K562 (cell line): ENCODE data around the gene CLDN24. TPM values are rescaled to one million over a fixed set of nuclear protein-coding genes. Genes with fewer than 3 reads are reported as not detected.

Experiments used
- ATAC-seq: fragments of 200-7000 bp; cut with Tn5 transposase; 3 replicates; pipeline ENCODE4 v1.9.1; 2020; ENCODE audit warnings: moderate library complexity
- BruUV-seq: library from RNA; stranded (reverse); fragments of 400-500 nt; replicated peaks from 2 replicates; lab custom pipeline; 2021; lab: Mats Ljungman, UMichigan
- CTCF ChIA-PET: fragments of 300-600 bp; formaldehyde crosslinking; extraction: SDS; loops from one replicate; lab custom pipeline; 2021; ENCODE audit warnings: low intra/inter-chr PET ratio; lab: Yijun Ruan, JAX
- POLR2A ChIA-PET: fragments of 300-600, 350-650 bp; sonication (Branson Sonifier 250); formaldehyde crosslinking; extraction: SDS; loops from one replicate; lab custom pipeline; 2021; ENCODE audit warnings: antibody characterized with exemption, inconsistent platforms; lab: Yijun Ruan, JAX
- DNase-seq, 4 experiments: peaks; one replicate each; pipeline versions ENCODE4 v3.0.0 to v3.0.0-alpha.2; 2011 to 2018; ENCODE audit warnings: low spot score in 3 of 4, mixed read lengths in 3 of 4; ENCODE audit errors: extremely low read depth in 1 of 4
- FAIRE-seq: peaks from 2 replicates; lab custom pipeline; 2011; peaks lifted over from hg19 to GRCh38; lab: Jason Lieb, UNC
- H2AFZ ChIP-seq: 2 replicates; pipeline ENCODE4 v1.6.0; 2011; ENCODE audit warnings: low read depth, low read length, control low read depth, inconsistent platforms
- H3K27ac ChIP-seq: fragments of 200-600 bp; 3 replicates; pipeline ENCODE4 v1.8.0; 2011; ENCODE audit warnings: low read depth, mild to moderate bottlenecking, control low read depth, inconsistent platforms, low read length, moderate library complexity, mixed read lengths; ENCODE audit errors: extremely low read depth
- H3K27me3 ChIP-seq, 2 experiments: fragments of 300-600 bp in 1 of 2; 2 replicates in 1 of 2; 3 replicates in 1 of 2; pipeline versions ENCODE4 v1.6.0 to v1.8.0; 2011; ENCODE audit warnings: inconsistent platforms in 2 of 2, low read length in 2 of 2, mild to moderate bottlenecking in 1 of 2, mixed read lengths in 1 of 2, moderate library complexity in 1 of 2; ENCODE audit not compliant: control insufficient read depth in 2 of 2, insufficient read depth in 2 of 2
- H3K36me3 ChIP-seq: fragments of 300-600 bp; 3 replicates; pipeline ENCODE4 v1.8.0; 2011; ENCODE audit warnings: mild to moderate bottlenecking, low read length, inconsistent platforms; ENCODE audit not compliant: control insufficient read depth, insufficient read depth
- H3K4me1 ChIP-seq, 2 experiments: fragments of 200-600 bp in 1 of 2; replicated peaks in 1 of 2; 2 replicates in 1 of 2; 3 replicates in 1 of 2; pipeline versions ENCODE4 v1.5.1 to v1.8.0; 2011; ENCODE audit warnings: inconsistent platforms in 2 of 2, low read length in 2 of 2, mild to moderate bottlenecking in 1 of 2, mixed read lengths in 1 of 2, moderate library complexity in 1 of 2; ENCODE audit not compliant: control insufficient read depth in 2 of 2, insufficient read depth in 2 of 2
- H3K4me2 ChIP-seq: 2 replicates; pipeline ENCODE4 v1.6.1; 2011; ENCODE audit warnings: low read length, control low read depth, inconsistent platforms, mixed read lengths; ENCODE audit not compliant: insufficient read depth
- H3K4me3 ChIP-seq: fragments of 200-600 bp; sonication (generic), shearing (Covaris generic); 2 replicates; pipeline ENCODE4 v1.5.1; 2016; ENCODE audit warnings: control low read depth, inconsistent platforms
- H3K79me2 ChIP-seq: fragments of 200-600 bp; 3 replicates; pipeline ENCODE4 v1.8.0; 2011; ENCODE audit warnings: low read length, inconsistent platforms; ENCODE audit not compliant: control insufficient read depth, insufficient read depth
- H3K9ac ChIP-seq, 2 experiments: 2 replicates each; pipeline versions ENCODE4 v1.6.0 to v1.6.1; 2011; ENCODE audit warnings: low read depth in 2 of 2, low read length in 2 of 2, control low read depth in 1 of 2, inconsistent platforms in 1 of 2, mild to moderate bottlenecking in 1 of 2, mixed read lengths in 1 of 2; ENCODE audit not compliant: insufficient read depth in 1 of 2
- H3K9me1 ChIP-seq: one replicate; pipeline ENCODE4 v1.6.0; 2011; ENCODE audit warnings: inconsistent platforms, mild to moderate bottlenecking, low read length, moderate library complexity; ENCODE audit not compliant: control insufficient read depth, insufficient read depth
- H3K9me3 ChIP-seq: replicated peaks from 2 replicates; pipeline ENCODE4 v1.5.1; 2011; ENCODE audit warnings: low read depth, low read length, inconsistent platforms; ENCODE audit not compliant: control insufficient read depth, insufficient read depth
- H4K20me1 ChIP-seq: replicated peaks from 2 replicates; pipeline ENCODE4 v1.6.1; 2011; ENCODE audit warnings: low read length, inconsistent platforms, mixed read lengths; ENCODE audit not compliant: control insufficient read depth, insufficient read depth
- DEAF1 ChIP-seq: fragments of 450-650 bp; formaldehyde crosslinking; IDR thresholded peaks from 2 replicates; pipeline ENCODE4 v1.4.0; 2020; ENCODE audit warnings: mild to moderate bottlenecking, moderate library complexity
- HDAC3 ChIP-seq: fragments of 450-650 bp; IDR thresholded peaks from 2 replicates; pipeline ENCODE4 v1.6.1; 2018; ENCODE audit warnings: borderline replicate concordance, mild to moderate bottlenecking, moderate library complexity; ENCODE audit not compliant: partially characterized antibody
- MEIS2 ChIP-seq: fragments of 450-650 bp; IDR thresholded peaks from 2 replicates; pipeline ENCODE4 v1.6.1; 2014; ENCODE audit warnings: mild to moderate bottlenecking; ENCODE audit not compliant: partially characterized antibody
- PCBP2 ChIP-seq: fragments of 200-400 bp; formaldehyde crosslinking; IDR thresholded peaks from 2 replicates; pipeline ENCODE4 v1.6.1; 2018; ENCODE audit warnings: low read length, low read depth, mild to moderate bottlenecking, moderate library complexity; ENCODE audit not compliant: poor library complexity, severe bottlenecking
- POLR2G ChIP-seq: fragments of 200-400 bp; formaldehyde crosslinking; IDR thresholded peaks from 2 replicates; pipeline ENCODE4 v1.6.1; 2017; ENCODE audit warnings: low read depth, mild to moderate bottlenecking, antibody characterized with exemption, low read length, moderate library complexity
- PREB ChIP-seq: sonication (generic); formaldehyde crosslinking; IDR thresholded peaks from 2 replicates; pipeline ENCODE4 v1.8.1; 2023; ENCODE audit warnings: mild to moderate bottlenecking, missing genetic modification reagents
- SRSF1 ChIP-seq: fragments of 200-400 bp; formaldehyde crosslinking; IDR thresholded peaks from 2 replicates; pipeline ENCODE4 v1.6.1; 2017; ENCODE audit warnings: mild to moderate bottlenecking, low read depth, low read length, moderate library complexity
- STAT6 ChIP-seq: sonication (generic); formaldehyde crosslinking; IDR thresholded peaks from 2 replicates; pipeline ENCODE4 v1.8.1; 2023; ENCODE audit warnings: mild to moderate bottlenecking, missing genetic modification reagents
- UBTF ChIP-seq, 2 experiments: IDR thresholded peaks; 2 replicates each; pipeline ENCODE4 v1.6.1; 2012; ENCODE audit warnings: improper control_type of control experiment in 2 of 2, low read depth in 2 of 2, low read length in 2 of 2, borderline replicate concordance in 1 of 2
- ZBED1 ChIP-seq: IDR thresholded peaks from 2 replicates; pipeline ENCODE4 v1.6.1; 2014
- ZFPM2 ChIP-seq: fragments of 250-450 bp; sonication (Bioruptor Pico); IDR thresholded peaks from 2 replicates; pipeline ENCODE4 v1.5.1; 2022; ENCODE audit warnings: mild to moderate bottlenecking
- ZNF316 ChIP-seq: fragments of 450-650 bp; IDR thresholded peaks from 2 replicates; pipeline ENCODE4 v1.6.1; 2016
- ZNF347 ChIP-seq: fragments of 450-650 bp; formaldehyde crosslinking; IDR thresholded peaks from 2 replicates; pipeline ENCODE4 v1.4.0; 2020; ENCODE audit warnings: low read depth, mild to moderate bottlenecking, moderate library complexity
- ZNF551 ChIP-seq: fragments of 250-450 bp; sonication (Bioruptor Pico); IDR thresholded peaks from 2 replicates; pipeline ENCODE4 v1.5.0; 2021; ENCODE audit warnings: mild to moderate bottlenecking, moderate library complexity
- WGBS: fragments of 100-300 bp; shearing (Covaris generic); methylation state at CpG from one replicate; pipeline ENCODE4 v1.1.6; 2016; ENCODE audit warnings: low coverage, mixed read lengths; ENCODE audit not compliant: insufficient coverage; ENCODE audit errors: missing lambda C conversion rate; 5-methylcytosine and 5-hydroxymethylcytosine counted together
- in situ Hi-C: fragments of 300-500 bp; cut with MboI; formaldehyde crosslinking; loops from 4 replicates; pipeline ENCODE4 v1.15.0; 2018; ENCODE audit warnings: inconsistent platforms, mixed read lengths
- intact Hi-C: fragments of 100-400 bp; cut with micrococcal nuclease; formaldehyde crosslinking; loops from 2 replicates; pipeline ENCODE4 v1.14.2; 2022
- polyA plus RNA-seq, 8 experiments: library from polyadenylated mRNA; depleted of rRNA in 4 of 8; stranded (reverse) in 5 of 8; unstranded in 3 of 8; fragments of >200 nt; fragmentation: Nextera tagmentation in 2 of 8; fragmentation: Illumina TruSeq in 1 of 8; extraction: Ambion mirVana in 2 of 8; extraction: Trizol in 1 of 8; gene quantifications; 2 replicates each; pipeline versions ENCODE4 v1.2.1 to v1.2.3, GENCODE V29; 2011 to 2014; ENCODE audit warnings: inconsistent platforms in 1 of 8, missing spikeins in 1 of 8
- total RNA-seq, 7 experiments: library from RNA; depleted of rRNA in 6 of 7; stranded (reverse); fragments of >200 nt in 6 of 7; fragmentation: Illumina TruSeq in 2 of 7; extraction: Trizol in 2 of 7; gene quantifications; 2 replicates each; pipeline versions ENCODE4 v1.2.1 to v1.2.3, GENCODE V29; 2011 to 2021; ENCODE audit warnings: low replicate concordance in 1 of 7

Gene CLDN24
- total and polyA plus RNA-seq, 9 of the 15 experiments (the other 6 are each of a cell fraction or from before 2014, with no cell fraction given), result not detected

- TF ChIP-seq UBTF (IDR thresholded peaks at IDR 0.05; ENCODE audit: borderline replicate concordance in 1 of 2, low read depth in 2 of 2, low read length in 2 of 2) (no peak), POLR2G (no peak), ZNF316 (no peak), HDAC3 (no peak), ZBED1 (no peak)
Observed at GRCh38 chr4:183312841-183313240, 9.4 kb downstream of the CLDN24 start (continued).

- CTCF ChIA-PET, result no interaction called here
- POLR2A ChIA-PET, result interaction anchor here (0.7 kb wide), 1 partner anchor 10 kb away, joined by 3 read pairs; no protein-coding TSS in a partner anchor
- H3K36me3 ChIP-seq, result no peaks in the 10 kb centered on the region
- H3K4me3 ChIP-seq, result no peak overlapping the region
- in situ Hi-C loops, result no loop called here
- ATAC-seq, result no peak
- no peak for DNase-seq
- H3K9me1 ChIP-seq, result no peaks in the 10 kb centered on the region
- 61% methylated on average over 3 of the region's 3 CpGs for WGBS
- H3K4me2 ChIP-seq, result no peak overlapping the region
- no peaks in the 10 kb centered on the region for H4K20me1 ChIP-seq
- H3K9me3 ChIP-seq, result no peaks in the 10 kb centered on the region
- intact Hi-C loops, result no loop called here
- H3K27ac ChIP-seq, result no peak overlapping the region
- no peaks in the 10 kb centered on the region for H3K27me3 ChIP-seq
- no peak overlapping the region for H3K9ac ChIP-seq
- no TSS peak for BruUV-seq
- H3K4me1 ChIP-seq, result no peaks in the 10 kb centered on the region
- H3K79me2 ChIP-seq, result no peaks in the 10 kb centered on the region
- FAIRE-seq, result no peak
- no peak overlapping the region for H2AFZ ChIP-seq
- TF ChIP-seq DEAF1 (no peak), ZNF347 (CRISPR knock-in tag) (no peak), ZNF551 (CRISPR knock-in tag) (no peak), ZFPM2 (CRISPR knock-in tag) (no peak), MEIS2 (no peak), STAT6 (CRISPR knock-in tag) (no peak), PCBP2 (no peak), PREB (CRISPR knock-in tag) (no peak), SRSF1 (no peak)
Observed at GRCh38 chr4:183306811-183307210, 15.4 kb downstream of the CLDN24 start.
